AG09309 (cell line): Measurements from ENCODE around the gene SLC44A5.
"Not testable (repeated sequence)": the region's sequence is repeated elsewhere in the genome, so short reads cannot be mapped to it uniquely, and the experiment has no call there.

Experiments
- DNase-seq: peaks from one replicate; pipeline ENCODE4 v3.0.0-alpha.2; 2010; ENCODE audit warnings: low read depth
- H3K4me3 ChIP-seq: 2 replicates; pipeline ENCODE4 v1.5.1; 2011; ENCODE audit warnings: mild to moderate bottlenecking, low read depth, low read length, moderate library complexity; ENCODE audit not compliant: control insufficient read depth
- CTCF ChIP-seq: IDR thresholded peaks from 2 replicates; pipeline ENCODE4 v1.5.1; 2011; ENCODE audit warnings: mild to moderate bottlenecking, low read depth, low read length, inconsistent platforms; ENCODE audit not compliant: insufficient read depth, control insufficient read depth; ENCODE audit errors: missing control alignments

Gene SLC44A5

GRCh38 chr1:75366595-75366994 is 244.3 kb downstream of the SLC44A5 start:
- no peak for TF ChIP-seq CTCF
- DNase-seq: no peak
- no peak overlapping the region for H3K4me3 ChIP-seq

GRCh38 chr1:75361260-75361659 is 249.7 kb downstream of the SLC44A5 start:
- DNase-seq: no peak
- TF ChIP-seq CTCF: no peak
- H3K4me3 ChIP-seq: no peak overlapping the region

DNA sequence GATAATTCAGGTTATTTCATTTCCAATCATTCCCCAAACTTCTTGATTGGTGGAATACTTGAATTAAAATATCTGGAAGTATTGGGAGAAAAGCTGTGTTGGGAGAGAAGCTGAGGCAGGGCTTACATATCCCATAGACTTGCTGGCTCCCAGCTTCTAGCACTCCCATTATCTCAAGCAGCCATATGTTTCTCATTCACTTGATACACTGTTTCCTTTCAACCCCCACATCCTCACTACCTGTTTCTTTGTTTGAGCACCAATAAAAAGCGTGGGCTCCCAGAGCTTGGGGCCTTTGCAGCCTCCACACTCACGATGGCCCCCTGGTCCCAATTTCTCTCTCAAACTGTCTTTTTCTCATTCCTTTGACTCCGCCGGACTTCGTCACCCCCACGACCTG is 256.6 kb downstream of the SLC44A5 start:
- H3K4me3 ChIP-seq, DNase-seq: not testable (repeated sequence)

DNA sequence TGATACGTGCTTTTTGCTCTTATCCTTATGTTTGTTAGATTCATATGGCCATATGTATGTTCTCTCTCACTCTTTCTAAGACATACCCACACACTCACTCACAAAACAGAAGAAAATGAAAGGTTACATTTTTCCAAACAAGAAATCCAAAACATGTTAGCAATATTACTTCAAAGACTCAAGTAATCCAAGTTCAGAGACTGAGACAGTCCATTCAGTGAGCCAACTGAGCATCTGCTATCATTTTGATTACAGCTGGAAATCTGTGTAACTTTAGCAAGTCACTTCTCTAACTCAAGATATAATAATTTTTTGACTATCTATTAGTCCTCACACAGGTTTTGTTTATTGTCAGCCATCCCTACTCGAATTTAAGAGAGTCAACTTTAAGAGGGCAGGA is 257.9 kb downstream of the SLC44A5 start:
- no peak for TF ChIP-seq CTCF
- DNase-seq: no peak
- no peak overlapping the region for H3K4me3 ChIP-seq

- no peak overlapping the region for H3K4me3 ChIP-seq
- TF ChIP-seq CTCF: no peak
- no peak for DNase-seq
Measured at GRCh38 chr1:75345538-75346292, 265.2 kb downstream of the SLC44A5 start.

GRCh38 chr1:75342786-75343185 is 268.1 kb downstream of the SLC44A5 start:
- no peak for TF ChIP-seq CTCF
- DNase-seq: no peak
- no peak overlapping the region for H3K4me3 ChIP-seq

DNA sequence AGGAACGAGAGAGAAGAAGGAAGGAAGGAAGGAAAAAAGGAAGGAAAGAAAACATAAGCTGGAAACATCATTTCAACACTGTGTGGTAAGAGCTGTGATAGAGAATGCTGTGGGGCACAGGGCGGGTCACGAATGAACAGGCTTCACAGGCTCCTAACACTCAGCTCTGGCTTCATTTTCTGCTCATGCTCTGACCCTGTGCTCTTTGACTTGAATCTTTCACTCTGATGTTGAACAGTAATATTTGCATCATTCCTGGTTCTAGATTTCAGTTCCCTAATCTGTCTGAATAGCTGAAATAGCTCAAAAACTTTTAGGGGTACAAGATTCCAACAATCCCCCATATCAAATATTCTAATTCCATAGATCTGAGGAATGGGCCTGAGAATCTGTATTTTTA is 269.4 kb downstream of the SLC44A5 start:
- TF ChIP-seq CTCF: no peak
- H3K4me3 ChIP-seq: no peak overlapping the region
- no peak for DNase-seq
